Neural cell (in vitro differentiated cells): ENCODE results near the gene SLC25A48. TPM values are rescaled to one million over a fixed set of nuclear protein-coding genes. Genes with fewer than 3 reads are reported as not detected.

Experiments used
- H2AFZ ChIP-seq: fragments of 200-600, 300-800 bp; sonication (generic), shearing (Covaris generic); 2 replicates; pipeline ENCODE4 v1.6.0; 2014; ENCODE audit warnings: low read depth, mild to moderate bottlenecking, antibody characterized with exemption, low read length, moderate library complexity
- H3F3A ChIP-seq: fragments of 200-600 bp; shearing (Covaris generic); 2 replicates; pipeline ENCODE4 v1.6.1; 2016; ENCODE audit warnings: mild to moderate bottlenecking, moderate library complexity, mixed read lengths, antibody characterized with exemption, low read length; ENCODE audit not compliant: insufficient read depth, poor library complexity, severe bottlenecking
- H3K27ac ChIP-seq: fragments of 200-600, 300-800 bp; sonication (generic), shearing (Covaris generic); 2 replicates; pipeline ENCODE4 v1.5.1; 2014; ENCODE audit warnings: mild to moderate bottlenecking, low read length, moderate library complexity
- H3K27me3 ChIP-seq: fragments of 300-800, 200-600 bp; sonication (generic), shearing (Covaris generic); 2 replicates; pipeline ENCODE4 v1.6.0; 2014; ENCODE audit warnings: mild to moderate bottlenecking, low read depth, low read length, moderate library complexity; ENCODE audit not compliant: insufficient read depth
- H3K36me3 ChIP-seq: fragments of 300-800, 200-600 bp; sonication (generic), shearing (Covaris generic); 2 replicates; pipeline ENCODE4 v1.5.1; 2014; ENCODE audit warnings: mild to moderate bottlenecking, antibody characterized with exemption, low read length, moderate library complexity; ENCODE audit not compliant: insufficient read depth
- H3K4me2 ChIP-seq: fragments of 300-800, 200-600 bp; sonication (generic), shearing (Covaris generic); 2 replicates; pipeline ENCODE4 v1.6.0; 2014; ENCODE audit warnings: mild to moderate bottlenecking, low read length
- H3K4me3 ChIP-seq: fragments of 300-800, 200-600 bp; sonication (generic), shearing (Covaris generic); 2 replicates; pipeline ENCODE4 v1.5.1; 2014; ENCODE audit warnings: mild to moderate bottlenecking, low read length, moderate library complexity
- H3K79me2 ChIP-seq: fragments of 200-600 bp; shearing (Covaris generic); replicated peaks from 2 replicates; pipeline ENCODE4 v1.6.0; 2014; ENCODE audit warnings: mild to moderate bottlenecking, low read length, moderate library complexity; ENCODE audit not compliant: insufficient read depth
- H3K9ac ChIP-seq: fragments of 300-800, 200-600 bp; sonication (generic), shearing (Covaris generic); 2 replicates; pipeline ENCODE4 v1.6.1; 2016; ENCODE audit warnings: mild to moderate bottlenecking, low read length, mixed read lengths
- H3K9me2 ChIP-seq: fragments of 200-600 bp; shearing (Covaris generic); 2 replicates; pipeline ENCODE4 v1.6.1; 2016; ENCODE audit warnings: mild to moderate bottlenecking, low read length, mixed read lengths; ENCODE audit not compliant: insufficient read depth
- H3K9me3 ChIP-seq: fragments of 200-600, 300-800 bp; sonication (generic), shearing (Covaris generic); 2 replicates; pipeline ENCODE4 v1.6.1; 2016; ENCODE audit warnings: mild to moderate bottlenecking, mixed run types, low read length, moderate library complexity, mixed read lengths
- H4K20me1 ChIP-seq: fragments of 200-600 bp; shearing (Covaris generic); 2 replicates; pipeline ENCODE4 v1.6.1; 2016; ENCODE audit warnings: mild to moderate bottlenecking, mixed run types; ENCODE audit not compliant: insufficient read depth
- CTCF ChIP-seq: fragments of 450-650 bp; IDR thresholded peaks from 2 replicates; pipeline ENCODE4 v1.5.1; 2014; ENCODE audit warnings: antibody characterized with exemption, mild to moderate bottlenecking, moderate library complexity; ENCODE audit not compliant: poor library complexity, severe bottlenecking
- EP300 ChIP-seq: fragments of 450-650 bp; conservative IDR thresholded peaks from 2 replicates; pipeline ENCODE4 v1.6.1; 2014; ENCODE audit warnings: antibody characterized with exemption, mild to moderate bottlenecking, moderate library complexity; ENCODE audit not compliant: poor library complexity, severe bottlenecking
- EZH2 ChIP-seq: fragments of 200-600, 300-800 bp; shearing (Covaris generic), sonication (generic); IDR thresholded peaks from 2 replicates; pipeline ENCODE4 v1.6.1; 2014; ENCODE audit warnings: antibody characterized with exemption, low read length, borderline replicate concordance, mild to moderate bottlenecking; ENCODE audit not compliant: insufficient read depth, poor library complexity, severe bottlenecking
- MXI1 ChIP-seq: fragments of 450-650 bp; conservative IDR thresholded peaks from 2 replicates; pipeline ENCODE4 v1.6.1; 2014; ENCODE audit warnings: antibody characterized with exemption, mild to moderate bottlenecking; ENCODE audit not compliant: poor library complexity, severe bottlenecking
- POLR2AphosphoS5 ChIP-seq: IDR thresholded peaks from 2 replicates; pipeline ENCODE4 v1.6.1; 2012
- RAD21 ChIP-seq: fragments of 450-650 bp; conservative IDR thresholded peaks from 2 replicates; pipeline ENCODE4 v1.6.1; 2014; ENCODE audit warnings: antibody characterized with exemption, mild to moderate bottlenecking, moderate library complexity
- REST ChIP-seq: IDR thresholded peaks from 2 replicates; pipeline ENCODE4 v1.6.1; 2012; ENCODE audit warnings: borderline replicate concordance
- SMC3 ChIP-seq: fragments of 450-650 bp; conservative IDR thresholded peaks from 2 replicates; pipeline ENCODE4 v1.6.1; 2014; ENCODE audit warnings: antibody characterized with exemption, mild to moderate bottlenecking, moderate library complexity; ENCODE audit not compliant: poor library complexity
- TAF1 ChIP-seq: IDR thresholded peaks from 2 replicates; pipeline ENCODE4 v1.6.1; 2012; ENCODE audit warnings: low read depth
- polyA plus RNA-seq: library from polyadenylated mRNA; depleted of rRNA; stranded (reverse); fragments of >200 nt; gene quantifications from 2 replicates; pipeline ENCODE4 v1.2.3, GENCODE V29; 2014

The SLC25A48 gene
- polyA plus RNA-seq, 1 donor from 2014 or later = 1.0 TPM

GRCh38 chr5:135825373-135826220 lies 8.9 kb upstream of the SLC25A48 start:
- Histone ChIP-seq H4K20me1 (no peaks in the 10 kb centered on the region), H3K9me2 (no peaks in the 10 kb centered on the region), H3K36me3 (no peaks in the 10 kb centered on the region), H3K4me3 (no peak overlapping the region), H3K9ac (no peak overlapping the region), H2AFZ (no peak overlapping the region), H3K27me3 (no peaks in the 10 kb centered on the region), H3K79me2 (no peaks in the 10 kb centered on the region), H3K4me2 (no peak overlapping the region), H3F3A (no peaks in the 10 kb centered on the region), H3K9me3 (no peaks in the 10 kb centered on the region), H3K27ac (no peak overlapping the region)
- no peak for TF ChIP-seq RAD21
- no peak for TF ChIP-seq TAF1
- TF ChIP-seq CTCF = no peak
- no peak for TF ChIP-seq POLR2AphosphoS5
- TF ChIP-seq SMC3 = no peak
- TF ChIP-seq REST = no peak

GRCh38 chr5:135826221-135826525 lies 8.3 kb upstream of the SLC25A48 start:
- no peaks in the 10 kb centered on the region for H3F3A ChIP-seq
- no peaks in the 10 kb centered on the region for H3K36me3 ChIP-seq
- no peaks in the 10 kb centered on the region for H3K9me2 ChIP-seq
- no peak overlapping the region for H3K9ac ChIP-seq
- no peaks in the 10 kb centered on the region for H3K9me3 ChIP-seq
- H3K27me3 ChIP-seq = no peaks in the 10 kb centered on the region
- no peak overlapping the region for H2AFZ ChIP-seq
- TF ChIP-seq EZH2 (no peak), REST (no peak), RAD21 (no peak), EP300 (no peak), CTCF (no peak), TAF1 (no peak), MXI1 (no peak), SMC3 (no peak), POLR2AphosphoS5 (no peak)
- H4K20me1 ChIP-seq = no peaks in the 10 kb centered on the region
- no peak overlapping the region for H3K4me2 ChIP-seq
- H3K4me3 ChIP-seq = no peak overlapping the region
- H3K79me2 ChIP-seq = no peaks in the 10 kb centered on the region
- no peak overlapping the region for H3K27ac ChIP-seq
